Hematopoietic multipotent progenitor cell treated with erythropoietin and hydrocortisone succinate and interleukin-3 and kit ligand, for 6 days (in vitro differentiated cells): ENCODE data around the gene SCAPER.
A peak's percentile ranks its signal among the peaks of the same experiment; 100 is the strongest.
"Not testable (repeated sequence)": the region's sequence is repeated elsewhere in the genome, so short reads cannot be mapped to it uniquely, and the experiment has no call there.

Source experiments
- DNase-seq: peaks from one replicate; pipeline ENCODE4 v3.0.0-alpha.2; 2015

Gene SCAPER

GRCh38 chr15:76860201-76860600, 44.9 kb downstream of the SCAPER start:
- DNase-seq = no peak

GRCh38 chr15:76850367-76850766, 54.8 kb downstream of the SCAPER start:
- not testable (repeated sequence) for DNase-seq

- no peak for DNase-seq
Measured at GRCh38 chr15:76846782-76847181, 58.4 kb downstream of the SCAPER start.

GRCh38 chr15:76844096-76844495, 61.0 kb downstream of the SCAPER start:
- no peak for DNase-seq

- no peak for DNase-seq
Measured at GRCh38 chr15:76843269-76843668, 61.9 kb downstream of the SCAPER start.

GRCh38 chr15:76840830-76841460, 64.2 kb downstream of the SCAPER start:
- peak; percentile 50 for DNase-seq

DNA sequence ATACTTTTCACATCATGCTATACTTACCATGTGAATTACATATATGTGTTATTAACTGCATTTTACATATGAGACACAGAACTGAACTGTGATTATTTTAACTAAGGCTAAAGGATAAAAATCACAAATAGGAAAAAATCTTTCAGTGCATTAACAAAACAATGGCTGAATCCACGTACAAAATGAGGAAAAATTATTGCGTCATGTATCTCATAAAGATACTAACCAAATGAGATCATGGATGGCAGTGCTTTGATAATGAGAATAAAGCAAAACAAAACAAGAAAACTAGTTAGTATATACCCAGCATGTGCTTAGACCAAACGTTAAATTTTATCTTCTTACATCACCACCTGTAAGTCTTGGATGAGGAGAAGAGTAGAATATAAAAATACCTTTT, 66.0 kb downstream of the SCAPER start:
- DNase-seq = no peak

GRCh38 chr15:76837474-76837873, 67.7 kb downstream of the SCAPER start:
- DNase-seq = no peak

GRCh38 chr15:76829939-76830338, 75.2 kb downstream of the SCAPER start:
- no peak for DNase-seq

DNA sequence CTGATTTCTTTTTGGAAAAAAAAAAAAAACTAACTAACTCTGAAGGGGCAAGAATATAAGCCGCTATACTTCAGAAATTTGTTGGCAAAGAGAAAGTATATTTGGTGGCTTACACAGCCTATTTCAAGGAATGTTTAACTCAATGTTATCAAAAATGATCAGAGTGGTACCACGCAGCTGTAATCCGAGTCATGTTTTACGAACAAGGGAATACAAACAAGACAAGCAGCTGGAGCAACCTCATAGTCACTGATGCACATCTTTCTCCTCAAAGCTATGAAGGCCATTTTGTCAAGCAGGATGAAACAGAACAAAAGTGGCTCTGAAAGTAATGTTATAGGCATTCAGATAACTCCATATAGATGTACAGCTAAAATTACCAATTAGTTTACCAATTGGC, 81.2 kb downstream of the SCAPER start:
- DNase-seq = no peak

GRCh38 chr15:76823303-76823702, 81.8 kb downstream of the SCAPER start:
- no peak for DNase-seq

DNA sequence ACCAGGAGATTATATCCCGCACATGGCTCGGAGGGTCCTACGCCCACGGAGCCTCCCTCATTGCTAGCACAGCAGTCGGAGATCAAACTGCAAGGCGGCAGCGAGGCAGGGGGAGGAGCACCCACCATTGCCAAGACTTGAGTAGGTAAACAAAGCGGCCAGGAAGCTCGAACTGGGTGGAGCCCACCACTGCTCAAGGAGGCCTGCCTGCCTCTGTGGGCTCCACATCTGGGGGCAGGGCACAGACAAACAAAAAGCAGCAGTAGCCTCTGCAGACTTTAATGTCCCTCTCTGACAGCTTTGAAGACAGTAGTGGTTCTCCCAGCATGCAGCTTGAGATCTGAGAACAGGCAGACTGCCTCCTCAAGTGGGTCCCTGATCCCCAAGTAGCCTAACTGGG, 86.2 kb downstream of the SCAPER start:
- DNase-seq = not testable (repeated sequence)

DNA sequence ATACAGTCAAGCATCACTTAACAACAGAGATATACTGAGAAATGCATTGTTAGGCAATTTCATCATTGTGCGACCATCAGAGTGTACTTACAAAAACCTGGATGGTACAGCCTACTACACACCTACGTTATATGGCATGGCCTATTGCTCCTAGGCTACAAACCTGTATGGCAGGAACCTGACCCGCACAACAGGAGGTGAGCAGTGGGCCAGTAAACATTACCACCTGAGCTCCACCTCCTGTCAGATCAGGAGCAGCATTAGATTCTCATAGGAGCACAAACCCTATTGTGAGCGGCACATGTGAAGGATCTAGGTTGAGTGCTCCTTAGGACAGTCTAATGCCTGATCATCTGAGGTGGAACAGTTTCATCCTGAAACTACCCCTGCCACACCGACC, 89.7 kb downstream of the SCAPER start:
- no peak for DNase-seq

DNA sequence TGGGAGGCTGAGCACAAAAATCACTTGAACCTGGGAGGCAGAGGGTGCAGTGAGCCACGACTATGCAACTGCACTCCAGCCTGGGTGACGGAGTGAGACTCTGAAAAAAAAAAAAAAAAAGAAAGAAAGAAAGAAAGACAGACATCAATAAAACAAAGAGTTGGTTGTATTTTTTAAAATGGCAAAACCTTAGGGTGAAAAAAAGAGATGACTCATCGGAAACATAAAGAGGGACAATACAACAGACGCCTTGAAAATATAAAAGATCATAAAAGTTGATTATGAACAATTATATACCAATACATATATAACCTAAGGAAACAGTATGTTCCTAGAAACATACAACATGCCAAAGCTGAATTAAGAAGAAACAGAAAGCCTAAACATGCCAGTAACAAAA, 92.8 kb downstream of the SCAPER start:
- no peak for DNase-seq

DNA sequence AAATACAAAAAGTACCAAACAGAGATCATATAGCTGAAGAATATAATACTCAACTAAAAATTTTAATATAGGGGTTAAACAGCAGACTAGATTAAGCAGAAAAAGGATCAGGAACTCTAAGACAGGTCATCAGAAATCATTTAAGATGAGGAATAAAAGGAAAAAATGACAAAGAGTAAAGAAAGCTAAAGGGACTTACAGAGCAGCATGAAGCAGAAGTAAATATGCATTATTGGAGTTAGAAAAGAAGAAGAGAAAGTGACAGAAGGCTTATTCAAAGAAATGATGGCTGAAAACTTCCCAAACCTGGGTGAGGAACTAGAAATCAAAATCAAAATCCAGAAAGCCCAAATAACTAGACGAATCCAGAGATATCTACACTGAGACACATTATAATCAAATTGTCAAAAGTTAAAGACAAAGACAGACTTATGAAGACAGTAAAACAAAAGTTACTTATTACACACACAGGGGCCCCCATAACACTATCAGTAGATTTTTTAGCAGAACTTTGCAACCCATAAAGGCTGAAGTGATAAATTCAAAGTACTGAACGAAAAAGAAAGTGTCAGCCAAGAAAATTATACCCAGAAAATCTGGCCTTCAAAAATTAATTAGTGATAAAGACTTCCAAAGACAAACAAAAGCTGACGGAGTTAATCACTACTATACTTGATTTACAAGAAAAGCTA, 95.6 kb downstream of the SCAPER start:
- DNase-seq = no peak

DNA sequence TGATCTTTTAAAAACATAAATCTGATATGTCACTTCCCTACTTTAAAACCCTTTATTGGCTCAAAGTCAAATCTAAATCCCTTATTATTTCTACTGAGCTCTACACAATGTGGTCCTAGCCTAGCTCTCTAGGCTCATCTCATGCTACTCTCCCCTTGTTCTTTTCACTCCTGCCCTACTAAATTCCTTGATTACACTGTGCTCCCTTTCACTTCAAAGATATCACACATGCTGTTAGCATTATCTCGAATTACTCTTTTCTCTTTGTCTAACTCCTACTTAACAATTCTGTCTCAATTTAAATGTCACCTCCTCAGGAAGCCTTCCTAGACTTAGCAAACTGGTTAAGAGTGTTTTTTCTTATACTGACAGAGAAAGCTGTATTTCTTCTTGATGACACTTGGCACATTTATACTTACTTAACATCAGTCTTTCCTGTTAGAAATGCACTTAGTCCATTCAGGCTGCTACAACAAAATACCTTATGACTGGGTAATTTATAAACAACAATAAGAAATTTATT, 102.0 kb downstream of the SCAPER start:
- no peak for DNase-seq

GRCh38 chr15:76802411-76802810, 102.7 kb downstream of the SCAPER start:
- no peak for DNase-seq

- no peak for DNase-seq
Measured at GRCh38 chr15:76799760-76800159, 105.4 kb downstream of the SCAPER start.

DNA sequence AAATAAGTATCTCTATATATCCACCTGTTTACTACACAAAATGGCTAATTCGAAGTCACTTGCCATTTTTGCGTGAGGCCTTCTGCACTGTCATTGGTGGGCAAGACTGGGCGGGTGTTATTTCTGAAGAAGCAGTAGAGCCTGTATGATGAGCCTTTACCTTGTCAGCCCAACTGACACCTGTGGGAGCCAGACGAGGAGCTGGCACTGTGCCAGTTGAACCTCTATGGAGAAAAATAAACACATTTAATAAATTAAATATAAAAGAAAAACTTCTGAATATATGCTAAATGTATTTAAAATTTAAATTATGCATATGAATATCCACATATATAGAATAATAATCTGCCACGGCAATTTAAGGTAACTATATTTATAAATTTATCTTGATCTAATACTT, 109.9 kb downstream of the SCAPER start:
- DNase-seq = no peak

GRCh38 chr15:76793162-76793561, 112.0 kb downstream of the SCAPER start:
- no peak for DNase-seq

- no peak for DNase-seq
Measured at GRCh38 chr15:76791511-76791910, 113.6 kb downstream of the SCAPER start.

DNA sequence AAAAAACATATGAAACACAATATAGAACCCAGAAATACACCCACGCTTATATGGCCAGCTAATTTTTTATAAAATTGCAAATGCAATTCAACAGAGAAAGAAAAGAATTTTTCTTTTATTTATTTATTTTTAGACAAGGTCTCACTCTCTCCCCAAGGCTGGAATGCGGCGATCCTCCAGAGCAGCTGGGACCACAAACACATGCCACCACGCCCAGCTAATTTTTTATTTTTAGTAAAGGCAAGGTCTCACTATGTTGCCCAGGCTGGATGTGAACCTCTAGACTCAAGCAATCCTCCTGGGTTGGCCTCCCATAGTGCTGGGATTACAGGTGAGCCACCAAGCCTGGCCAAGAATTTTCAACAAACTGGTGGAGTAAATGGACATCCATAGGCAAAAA, 117.9 kb downstream of the SCAPER start:
- DNase-seq = no peak

DNA sequence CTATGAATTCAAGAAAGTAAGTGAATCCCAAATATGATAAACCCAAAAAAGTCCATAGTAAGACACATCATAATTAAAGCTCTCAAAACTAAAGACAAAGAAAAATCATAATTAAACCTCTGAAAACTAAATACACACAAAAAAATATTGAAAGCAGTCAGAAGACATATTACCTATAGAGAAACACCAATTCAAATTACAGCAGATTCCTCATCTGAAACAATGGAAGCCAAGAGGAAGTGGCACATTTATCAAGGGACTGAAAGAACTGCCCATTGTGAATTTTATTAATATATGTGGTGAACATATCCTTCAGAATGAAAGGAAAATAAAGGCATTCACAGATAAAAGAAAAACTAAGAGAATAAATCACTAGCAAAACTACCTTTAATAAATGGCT, 128.2 kb downstream of the SCAPER start:
- no peak for DNase-seq

GRCh38 chr15:76776480-76776879, 128.7 kb downstream of the SCAPER start:
- DNase-seq = no peak

DNA sequence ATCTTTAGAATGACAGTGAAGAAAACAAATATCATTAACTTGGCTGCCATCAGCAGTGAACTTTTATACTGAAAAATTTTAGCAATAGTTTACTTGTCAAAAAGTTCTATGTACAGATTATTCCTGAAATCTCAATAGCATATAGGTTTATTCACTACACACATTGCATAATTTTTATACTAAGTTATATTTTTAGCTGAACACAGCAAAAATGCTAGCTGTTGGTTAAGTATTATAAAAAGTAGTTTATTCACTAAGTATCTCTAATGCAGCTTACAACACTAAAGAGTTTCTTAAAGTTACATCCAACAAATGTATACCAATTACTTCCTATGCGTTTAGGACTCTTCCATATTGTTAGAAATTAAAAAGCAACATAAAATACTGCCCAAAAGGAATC, 131.9 kb downstream of the SCAPER start:
- no peak for DNase-seq
